Measurements from ENCODE around the gene PLD4.

DNA sequence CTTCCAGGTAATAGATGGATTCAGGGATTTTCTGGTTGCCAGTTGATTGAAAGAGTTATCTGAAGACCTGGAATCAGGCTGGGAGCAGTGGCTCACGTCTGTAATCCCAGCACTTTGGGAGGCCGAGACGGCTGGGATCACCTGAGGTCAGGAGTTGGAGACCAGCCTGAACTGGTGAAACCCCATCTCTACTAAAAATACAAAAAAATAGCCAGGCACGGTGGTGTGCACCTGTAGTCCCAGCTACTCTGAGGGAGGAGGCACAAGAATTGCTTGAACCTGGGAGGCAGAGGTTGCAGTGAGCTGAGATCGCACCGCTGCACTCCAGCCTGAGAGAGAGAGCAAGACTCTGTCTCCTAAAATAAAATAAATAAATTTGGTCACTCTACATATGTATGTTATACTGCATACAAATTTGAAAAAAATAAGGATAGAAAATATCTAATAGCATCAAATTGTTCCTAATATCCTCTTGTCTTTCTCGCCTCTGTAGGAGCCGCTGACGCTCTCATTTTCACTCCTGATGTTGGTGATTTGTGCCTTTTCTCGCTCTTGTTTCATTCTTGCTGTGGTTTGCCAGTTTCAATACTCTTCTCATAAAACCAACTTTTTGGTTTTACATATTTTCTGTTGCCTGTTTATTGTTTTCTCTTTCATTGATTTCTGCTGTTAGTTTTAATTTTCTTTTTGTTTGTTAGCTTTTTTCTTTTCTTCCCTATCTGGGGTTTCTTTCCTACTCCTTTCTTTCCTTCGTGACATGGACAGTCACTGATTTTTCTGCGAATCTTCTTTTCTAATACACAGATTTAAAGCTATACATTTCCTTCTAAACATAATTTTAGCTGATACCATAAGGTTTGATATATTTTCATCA, 23.8 kb upstream of the PLD4 start:
- TF ChIP-seq TCF7L2 (IDR thresholded peaks at IDR 0.05; ENCODE audit: low read depth, low read length): no peak
- TF ChIP-seq, protein P1, sequence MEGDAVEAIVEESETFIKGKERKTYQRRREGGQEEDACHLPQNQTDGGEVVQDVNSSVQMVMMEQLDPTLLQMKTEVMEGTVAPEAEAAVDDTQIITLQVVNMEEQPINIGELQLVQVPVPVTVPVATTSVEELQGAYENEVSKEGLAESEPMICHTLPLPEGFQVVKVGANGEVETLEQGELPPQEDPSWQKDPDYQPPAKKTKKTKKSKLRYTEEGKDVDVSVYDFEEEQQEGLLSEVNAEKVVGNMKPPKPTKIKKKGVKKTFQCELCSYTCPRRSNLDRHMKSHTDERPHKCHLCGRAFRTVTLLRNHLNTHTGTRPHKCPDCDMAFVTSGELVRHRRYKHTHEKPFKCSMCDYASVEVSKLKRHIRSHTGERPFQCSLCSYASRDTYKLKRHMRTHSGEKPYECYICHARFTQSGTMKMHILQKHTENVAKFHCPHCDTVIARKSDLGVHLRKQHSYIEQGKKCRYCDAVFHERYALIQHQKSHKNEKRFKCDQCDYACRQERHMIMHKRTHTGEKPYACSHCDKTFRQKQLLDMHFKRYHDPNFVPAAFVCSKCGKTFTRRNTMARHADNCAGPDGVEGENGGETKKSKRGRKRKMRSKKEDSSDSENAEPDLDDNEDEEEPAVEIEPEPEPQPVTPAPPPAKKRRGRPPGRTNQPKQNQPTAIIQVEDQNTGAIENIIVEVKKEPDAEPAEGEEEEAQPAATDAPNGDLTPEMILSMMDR (IDR thresholded peaks at IDR 0.05): no peak
- TF ChIP-seq POLR2AphosphoS5 (IDR thresholded peaks at IDR 0.05; ENCODE audit: low read depth, low read length): no peak
